GM23338 (cell line): ENCODE results near the gene MUS81. TPM values are rescaled to one million over a fixed set of nuclear protein-coding genes. Genes with fewer than 3 reads are reported as not detected.

Experiments used
- ATAC-seq: fragments of 200-7000 bp; cut with Tn5 transposase; 3 replicates; pipeline ENCODE4 v1.9.1; 2020
- DNase-seq: peaks from one replicate; pipeline ENCODE4 v3.0.0-alpha.2; 2015; ENCODE audit warnings: low spot score
- H2AFZ ChIP-seq: fragments of 200-600 bp; sonication (generic); 2 replicates; pipeline ENCODE4 v1.8.0; 2016; ENCODE audit warnings: antibody characterized with exemption, mild to moderate bottlenecking, moderate library complexity
- H3F3A ChIP-seq: fragments of 200-600 bp; sonication (generic); replicated peaks from 2 replicates; pipeline ENCODE4 v1.8.0; 2017; ENCODE audit warnings: antibody characterized with exemption, mixed run types, low read depth
- H3K27ac ChIP-seq: fragments of 200-600 bp; sonication (generic); 2 replicates; pipeline ENCODE4 v1.6.1; 2016; ENCODE audit warnings: low read depth
- H3K27me3 ChIP-seq: fragments of 200-600 bp; sonication (generic); 2 replicates; pipeline ENCODE4 v1.8.0; 2016; ENCODE audit warnings: mild to moderate bottlenecking, mixed run types, moderate library complexity; ENCODE audit not compliant: insufficient read depth
- H3K36me3 ChIP-seq: fragments of 200-600 bp; sonication (generic); 2 replicates; pipeline ENCODE4 v1.8.0; 2016; ENCODE audit warnings: mild to moderate bottlenecking; ENCODE audit not compliant: insufficient read depth
- H3K4me1 ChIP-seq: fragments of 200-600 bp; sonication (generic); 2 replicates; pipeline ENCODE4 v1.8.0; 2016; ENCODE audit warnings: mild to moderate bottlenecking, moderate library complexity; ENCODE audit not compliant: insufficient read depth
- H3K4me2 ChIP-seq: fragments of 200-600 bp; sonication (generic); 2 replicates; pipeline ENCODE4 v1.7.1; 2017; ENCODE audit warnings: mixed run types
- H3K4me3 ChIP-seq: fragments of 200-600 bp; sonication (generic); 2 replicates; pipeline ENCODE4 v1.6.1; 2016; ENCODE audit warnings: mixed run types
- H3K79me2 ChIP-seq: fragments of 200-600 bp; sonication (generic); replicated peaks from 2 replicates; pipeline ENCODE4 v1.8.0; 2017; ENCODE audit warnings: mild to moderate bottlenecking; ENCODE audit not compliant: insufficient read depth
- H3K9me2 ChIP-seq: fragments of 200-600 bp; sonication (generic); 2 replicates; pipeline ENCODE4 v1.8.0; 2017; ENCODE audit not compliant: insufficient read depth
- H4K20me1 ChIP-seq: fragments of 200-600 bp; sonication (generic); replicated peaks from 2 replicates; pipeline ENCODE4 v1.8.0; 2017; ENCODE audit warnings: mild to moderate bottlenecking; ENCODE audit not compliant: insufficient read depth
- H3K27ac Mint-ChIP-seq: 2 replicates; pipeline ENCODE4 v1.8.0; 2020; ENCODE audit warnings: inconsistent platforms, mild to moderate bottlenecking, moderate library complexity, mixed read lengths
- H3K27me3 Mint-ChIP-seq: 3 replicates; pipeline ENCODE4 v1.8.0; 2022; ENCODE audit warnings: low read depth, mild to moderate bottlenecking, moderate library complexity, mixed read lengths, inconsistent platforms; ENCODE audit not compliant: insufficient read depth, poor library complexity
- H3K36me3 Mint-ChIP-seq: 3 replicates; pipeline ENCODE4 v1.8.0; 2021; ENCODE audit warnings: low read depth, mild to moderate bottlenecking, inconsistent platforms, moderate library complexity, mixed read lengths
- H3K4me1 Mint-ChIP-seq: 3 replicates; pipeline ENCODE4 v1.8.0; 2020; ENCODE audit warnings: mild to moderate bottlenecking, inconsistent platforms, mixed read lengths
- H3K4me3 Mint-ChIP-seq: 3 replicates; pipeline ENCODE4 v1.8.0; 2021; ENCODE audit warnings: moderate library complexity, mild to moderate bottlenecking, inconsistent platforms, mixed read lengths
- H3K9me3 Mint-ChIP-seq: 3 replicates; pipeline ENCODE4 v1.8.0; 2020; ENCODE audit warnings: moderate library complexity, mild to moderate bottlenecking, inconsistent platforms, mixed read lengths
- CREB1 ChIP-seq: fragments of 250-450 bp; sonication (Bioruptor Pico); IDR thresholded peaks from 2 replicates; pipeline ENCODE4 v1.5.0; 2020; ENCODE audit warnings: low read depth, mild to moderate bottlenecking, moderate library complexity
- CTCF ChIP-seq, 2 experiments: fragments of 200-600 bp in 1 of 2; sonication (generic) in 1 of 2; conservative IDR thresholded peaks; 2 replicates each; pipeline versions ENCODE4 v1.5.1 to v1.6.1; 2016 to 2017; ENCODE audit warnings: antibody characterized with exemption in 2 of 2, low read depth in 2 of 2, mild to moderate bottlenecking in 2 of 2, moderate library complexity in 1 of 2
- ETS1 ChIP-seq: IDR thresholded peaks from 2 replicates; pipeline ENCODE4 v1.6.1; 2016; ENCODE audit warnings: antibody characterized with exemption
- EZH2 ChIP-seq: fragments of 200-600 bp; sonication (generic); IDR thresholded peaks from one replicate; pipeline ENCODE4 v1.8.0; 2017; ENCODE audit warnings: antibody characterized with exemption, mild to moderate bottlenecking, low read depth; ENCODE audit not compliant: unreplicated experiment
- EZH2phosphoT487 ChIP-seq: fragments of 200-600 bp; sonication (generic); IDR thresholded peaks from one replicate; pipeline ENCODE4 v1.8.1; 2018; ENCODE audit warnings: antibody characterized with exemption; ENCODE audit not compliant: unreplicated experiment
- JUNB ChIP-seq: IDR thresholded peaks from one replicate; pipeline ENCODE4 v1.6.1; 2016; ENCODE audit warnings: antibody characterized with exemption; ENCODE audit not compliant: unreplicated experiment
- NANOG ChIP-seq: IDR thresholded peaks from 2 replicates; pipeline ENCODE4 v1.6.1; 2016; ENCODE audit warnings: antibody characterized with exemption, borderline replicate concordance
- POLR2AphosphoS5 ChIP-seq: IDR thresholded peaks from 2 replicates; pipeline ENCODE4 v1.6.1; 2016; ENCODE audit warnings: antibody characterized with exemption, low read depth
- REST ChIP-seq: IDR thresholded peaks from one replicate; pipeline ENCODE4 v1.6.1; 2018; ENCODE audit warnings: antibody characterized with exemption; ENCODE audit not compliant: unreplicated experiment
- STAT1 ChIP-seq: IDR thresholded peaks from one replicate; pipeline ENCODE4 v1.6.1; 2016; ENCODE audit warnings: antibody characterized with exemption; ENCODE audit not compliant: unreplicated experiment
- ZNF114 ChIP-seq: fragments of 250-450 bp; sonication (Bioruptor Pico); IDR thresholded peaks from 2 replicates; pipeline ENCODE4 v1.5.0; 2020; ENCODE audit warnings: mild to moderate bottlenecking, moderate library complexity
- ZNF331 ChIP-seq: fragments of 250-450 bp; sonication (Bioruptor Pico); IDR thresholded peaks from 2 replicates; pipeline ENCODE4 v1.5.0; 2020; ENCODE audit warnings: low read depth, mild to moderate bottlenecking, moderate library complexity
- polyA plus RNA-seq: library from polyadenylated mRNA; unstranded; fragments of >200 nt; fragmentation: Nextera tagmentation; extraction: Ambion mirVana; gene quantifications from 2 replicates; pipeline ENCODE4 v1.2.1, GENCODE V29; 2016
- total RNA-seq: library from RNA; depleted of rRNA; stranded (reverse); fragments of >200 nt; shearing (Covaris generic); gene quantifications from 2 replicates; pipeline ENCODE4 v1.2.3, GENCODE V29; 2014

Gene MUS81
- total and polyA plus RNA-seq, 2 experiments from 2014 or later = 38.5 to 48.6 TPM

GRCh38 chr11:65856689-65857499 is 3.3 kb upstream of the MUS81 start:
- ATAC-seq (peak; percentile 4), DNase-seq (peak; percentile 85)
- peak overlapping the region; percentile 90 for H3K4me3 Mint-ChIP-seq
- Histone ChIP-seq H3K4me2 (peak overlapping the region; percentile 95), H2AFZ (no peak overlapping the region), H3K4me3 (peak overlapping the region; percentile 93), H3K4me1 (peaks cover 11% of the 10 kb centered on the region), H3K9me2 (no peaks in the 10 kb centered on the region), H3K27ac (peak overlapping the region; percentile 74; the same call in 1 of the 2 replicates), H3K79me2 (peaks cover 50% of the 10 kb centered on the region), H3K27me3 (no peaks in the 10 kb centered on the region), H3K36me3 (peaks cover 28% of the 10 kb centered on the region), H4K20me1 (peaks cover 33% of the 10 kb centered on the region), H3F3A (peaks cover 66% of the 10 kb centered on the region)
- H3K4me1 Mint-ChIP-seq = peaks cover 29% of the 10 kb centered on the region
- peaks cover 8% of the 10 kb centered on the region; the same call in 2 of the 3 replicates for H3K9me3 Mint-ChIP-seq
- peaks cover 47% of the 10 kb centered on the region for H3K27me3 Mint-ChIP-seq
- peak overlapping the region; percentile 80 for H3K27ac Mint-ChIP-seq
- peaks cover 58% of the 10 kb centered on the region for H3K36me3 Mint-ChIP-seq
- no peak for TF ChIP-seq JUNB
- TF ChIP-seq ETS1 = peak; percentile 49; the same call in 1 of the 2 replicates
- TF ChIP-seq CTCF (conservative IDR thresholded peaks at IDR 0.05; ENCODE audit: low read depth in 2 of 2) = no peak
- TF ChIP-seq POLR2AphosphoS5 = peak; percentile 54
- no peak for TF ChIP-seq REST

- Histone ChIP-seq H3K27me3 (no peaks in the 10 kb centered on the region), H3K4me3 (peak overlapping the region; percentile 93), H3K4me2 (peak overlapping the region; percentile 95), H2AFZ (no peak overlapping the region), H3K4me1 (peaks cover 11% of the 10 kb centered on the region), H3K9me2 (no peaks in the 10 kb centered on the region), H3K27ac (peak overlapping the region; percentile 74; the same call in 1 of the 2 replicates), H3K36me3 (peaks cover 31% of the 10 kb centered on the region), H3K79me2 (peaks cover 50% of the 10 kb centered on the region), H4K20me1 (peaks cover 37% of the 10 kb centered on the region), H3F3A (peaks cover 64% of the 10 kb centered on the region)
- Mint-ChIP-seq H3K27ac (0 out of 2 replicates have a peak overlapping the region, but pooled peaks have one; percentile 80), H3K9me3 (peaks cover 4% of the 10 kb centered on the region; the same call in 1 of the 3 replicates), H3K27me3 (peaks cover 47% of the 10 kb centered on the region), H3K36me3 (peaks cover 57% of the 10 kb centered on the region), H3K4me3 (peak overlapping the region; percentile 90), H3K4me1 (peaks cover 29% of the 10 kb centered on the region)
- no peak for ATAC-seq
- no peak for DNase-seq
- no peak for TF ChIP-seq EZH2phosphoT487
- TF ChIP-seq REST = no peak
- no peak for TF ChIP-seq ETS1
- no peak for TF ChIP-seq ZNF114 (CRISPR knock-in tag)
- TF ChIP-seq POLR2AphosphoS5 = no peak
- TF ChIP-seq NANOG = no peak
- TF ChIP-seq EZH2 = no peak
- no peak for TF ChIP-seq CREB1 (CRISPR knock-in tag)
- no peak for TF ChIP-seq ZNF331
- TF ChIP-seq STAT1 = no peak
Observed at GRCh38 chr11:65857500-65857852, 2.8 kb upstream of the MUS81 start.
